NOMO-1 treated with dmso at 0.1 percent for 144 hours (cell line): ENCODE results near the gene NKIRAS1.
"Not testable (repeated sequence)": the region's sequence is repeated elsewhere in the genome, so short reads cannot be mapped to it uniquely, and the experiment has no call there.

Source experiments
- DNase-seq: peaks from one replicate; lab custom pipeline; 2025; ENCODE audit not compliant: unreplicated experiment; lab: John Stamatoyannopoulos, UW

NKIRAS1 gene

DNA sequence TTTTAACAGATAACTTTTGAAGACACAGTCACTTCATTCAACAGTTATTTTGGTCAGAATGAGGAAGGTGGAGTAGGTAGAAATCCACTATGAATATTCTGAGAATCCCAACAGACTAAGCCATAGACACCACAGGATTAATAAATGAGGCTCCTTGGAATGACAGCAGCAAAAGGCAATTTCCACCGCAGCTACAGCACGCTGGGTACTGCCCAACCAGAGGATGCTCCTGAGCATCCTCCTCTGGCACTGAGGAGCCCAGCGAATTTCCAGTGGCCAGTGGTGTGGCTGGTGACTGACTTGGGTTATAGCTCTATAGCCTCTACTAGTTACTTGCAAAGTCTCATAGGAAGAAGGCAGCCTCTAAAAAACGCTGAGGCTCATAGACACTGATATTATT is 24.6 kb upstream of the NKIRAS1 start:
- no peak for DNase-seq

DNA sequence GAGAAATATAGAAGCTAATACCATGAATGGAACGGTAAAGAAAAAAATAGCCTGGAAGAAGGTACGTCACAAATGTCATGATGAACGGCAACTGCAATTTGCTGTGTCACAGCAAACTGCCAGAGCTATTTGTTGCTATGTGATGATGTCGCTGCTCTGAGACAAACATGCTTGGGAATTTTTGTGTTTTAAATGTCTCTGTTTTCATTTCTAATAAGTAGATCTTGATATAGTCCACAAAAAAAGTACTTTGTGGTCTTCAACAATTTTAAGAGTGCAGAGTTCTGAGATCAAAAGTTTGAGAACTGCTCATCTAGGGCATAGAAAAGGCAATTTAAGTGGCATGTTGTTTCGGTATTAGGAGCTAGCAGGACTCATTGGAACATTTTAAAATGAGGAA is 24.0 kb upstream of the NKIRAS1 start:
- DNase-seq, result no peak

DNA sequence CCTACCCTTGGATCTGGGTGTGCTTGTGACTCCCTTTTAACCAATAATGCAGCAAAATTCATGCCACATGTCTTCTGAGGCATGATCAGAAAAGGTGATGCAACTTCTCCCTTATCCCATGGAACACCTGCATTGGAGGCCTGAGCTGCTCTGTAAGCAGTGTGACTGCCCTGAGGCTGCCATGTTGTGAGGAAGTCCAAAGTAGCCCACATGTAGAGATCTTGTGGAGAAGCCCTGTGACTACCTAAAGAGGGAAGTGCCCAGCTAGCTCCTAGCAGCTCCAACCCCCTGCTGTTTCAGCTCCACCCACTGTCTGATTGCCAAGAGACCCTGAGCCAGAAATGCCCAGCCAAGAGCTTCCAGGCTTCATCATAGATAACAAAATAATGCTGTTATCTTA is 21.9 kb upstream of the NKIRAS1 start:
- no peak for DNase-seq

DNA sequence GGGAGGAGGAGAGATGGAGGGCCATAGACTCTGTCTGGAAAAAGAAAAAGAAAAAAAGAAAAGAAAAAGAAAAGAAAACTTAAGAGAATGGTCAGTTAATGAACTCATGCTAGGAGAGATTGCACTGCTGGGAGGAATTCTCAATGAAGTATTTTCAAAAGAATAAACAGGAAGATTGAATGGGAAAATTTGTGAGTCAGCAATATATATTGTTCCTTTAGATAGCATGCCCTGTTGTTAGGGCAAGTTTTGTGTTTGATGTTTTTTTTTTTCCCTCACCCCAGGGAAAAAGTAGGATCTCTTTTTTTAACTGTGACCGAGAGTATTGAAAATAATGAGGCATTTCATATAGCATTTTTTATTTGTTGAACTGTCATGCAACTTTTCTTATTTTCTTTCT is 20.5 kb upstream of the NKIRAS1 start:
- DNase-seq, result no peak

DNA sequence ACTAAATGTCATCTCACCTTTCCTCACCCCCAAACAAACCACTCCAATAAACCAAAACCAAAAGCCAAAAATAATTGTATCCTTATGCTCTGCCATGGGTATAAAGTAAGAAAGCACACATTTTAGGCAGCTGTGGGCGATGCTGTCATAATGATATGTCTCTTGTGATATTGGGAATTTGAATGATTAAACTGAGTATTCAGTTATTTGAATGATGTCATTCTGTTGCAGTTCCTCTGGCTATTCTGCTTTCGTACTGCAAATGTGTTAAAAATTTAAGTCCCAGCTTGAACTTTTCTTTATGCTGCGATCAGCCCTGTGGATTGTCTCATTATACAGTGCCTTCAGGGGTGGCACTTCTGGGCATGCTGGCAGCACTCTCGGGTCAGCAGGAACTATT is 17.5 kb upstream of the NKIRAS1 start:
- no peak for DNase-seq

DNA sequence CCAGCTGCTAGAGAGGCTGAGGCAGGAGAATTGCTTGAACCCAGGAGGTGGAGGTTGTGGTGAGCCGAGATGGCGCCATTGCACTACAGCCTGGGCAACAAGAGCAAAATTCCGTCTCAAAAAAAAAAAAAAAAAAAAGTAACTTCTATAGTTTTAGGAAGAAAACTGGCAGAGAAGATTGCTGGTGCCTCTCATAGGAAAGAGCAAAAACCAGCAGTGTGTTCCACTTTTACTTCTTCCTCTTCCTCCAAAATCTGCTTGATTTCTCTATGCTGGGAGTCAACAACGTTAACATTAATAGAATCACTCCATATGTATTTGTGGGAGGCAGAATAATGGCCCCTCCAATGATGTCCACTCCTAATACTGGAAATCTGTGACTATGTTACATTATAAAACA is 15.8 kb upstream of the NKIRAS1 start:
- no peak for DNase-seq

DNA sequence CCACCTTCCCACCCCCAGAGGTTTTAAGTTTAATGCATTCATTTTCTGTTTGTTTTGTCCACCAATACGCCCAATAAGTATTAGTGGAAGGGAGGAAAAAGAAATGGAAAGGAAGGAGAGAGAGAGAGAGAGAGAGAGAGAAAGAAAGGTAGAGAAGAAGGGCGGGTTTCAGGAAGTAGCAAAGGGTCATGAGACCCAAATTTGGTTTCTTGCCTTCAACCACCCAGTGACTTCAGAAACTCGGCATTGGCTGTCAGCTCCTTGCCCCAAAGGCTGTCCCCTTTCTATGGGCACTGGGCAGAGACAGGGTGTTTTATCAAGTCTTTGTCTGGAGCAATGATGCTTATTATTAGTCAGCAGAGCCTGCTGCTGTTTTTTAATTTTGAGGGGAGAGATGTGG is 14.8 kb upstream of the NKIRAS1 start:
- DNase-seq, result no peak

DNA sequence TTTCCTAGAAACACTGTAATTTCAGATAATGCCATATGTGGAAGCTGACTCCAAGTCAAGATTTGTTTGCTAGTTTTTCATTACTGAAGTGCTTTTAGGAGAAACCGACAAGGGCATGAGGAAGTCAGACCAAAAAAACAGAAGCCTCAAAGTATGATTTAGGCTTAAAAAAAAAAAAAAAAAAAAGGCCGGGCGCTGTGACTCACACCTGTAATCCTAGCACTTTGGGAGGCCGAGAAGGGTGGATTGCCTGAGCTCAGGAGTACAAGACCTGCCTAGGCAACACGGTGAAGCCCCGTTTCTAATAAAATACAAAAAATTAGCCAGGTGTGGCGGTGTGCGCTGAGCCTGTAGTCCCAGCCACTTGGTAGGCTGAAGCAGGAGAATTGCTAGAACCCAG is 11.7 kb upstream of the NKIRAS1 start:
- peak; percentile 19 for DNase-seq

DNA sequence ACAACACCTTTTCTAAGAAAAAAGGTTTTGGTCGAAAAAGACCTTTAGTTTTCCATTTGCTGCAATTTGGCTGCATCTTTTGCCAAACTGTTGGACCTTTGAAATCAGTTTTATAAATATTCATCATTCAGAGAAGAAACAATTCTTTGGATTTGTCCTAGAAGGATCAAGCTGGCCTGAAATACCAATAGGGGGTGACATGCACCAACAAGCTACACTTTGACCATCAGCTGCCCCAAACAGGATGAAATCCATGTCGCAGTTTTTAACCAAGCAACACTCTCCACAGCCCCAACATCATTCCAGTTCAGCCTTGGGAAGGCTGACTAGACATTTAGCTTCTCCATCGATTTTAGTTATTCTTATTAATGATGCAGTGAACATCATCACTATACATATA is 9.9 kb upstream of the NKIRAS1 start:
- DNase-seq, result no peak

DNA sequence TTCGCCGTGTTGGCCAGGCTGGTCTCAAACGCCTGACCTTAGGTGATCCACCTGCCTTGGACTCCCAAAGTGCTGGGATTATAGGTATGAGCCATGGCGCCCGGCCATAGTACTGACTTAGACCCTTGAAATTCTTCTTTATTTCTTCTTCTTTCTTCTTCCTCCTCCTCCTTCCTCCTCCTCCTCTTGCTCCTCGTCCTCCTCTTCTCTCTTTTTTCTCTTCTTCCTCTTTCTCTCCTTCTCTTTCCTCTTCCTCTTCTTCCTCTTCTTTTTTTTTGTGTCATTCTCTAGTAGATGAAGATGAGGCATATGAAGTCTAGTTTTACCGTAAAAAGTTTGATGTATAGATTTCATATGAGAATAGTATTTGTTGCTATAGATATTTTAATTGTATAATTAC is 9.5 kb upstream of the NKIRAS1 start:
- DNase-seq, result no peak

DNA sequence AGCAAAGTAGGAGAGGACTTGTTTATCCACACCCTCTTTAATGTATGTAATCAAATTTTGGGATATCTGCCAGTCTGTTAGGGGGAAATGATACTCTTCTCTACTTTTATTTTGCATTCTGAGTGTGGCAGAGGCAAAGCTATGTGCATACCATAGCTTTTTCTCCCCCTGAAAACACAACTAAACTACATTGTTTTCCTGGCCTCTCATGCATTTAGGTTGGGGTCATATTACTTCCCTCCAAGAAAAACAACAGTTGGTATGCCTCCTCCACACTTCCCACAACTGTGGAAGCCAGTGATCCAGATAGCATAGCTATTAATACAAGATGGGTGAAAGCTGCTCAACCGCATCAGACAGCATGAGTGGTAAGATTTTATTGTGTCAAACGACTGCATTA is 7.0 kb upstream of the NKIRAS1 start:
- DNase-seq, result no peak

DNA sequence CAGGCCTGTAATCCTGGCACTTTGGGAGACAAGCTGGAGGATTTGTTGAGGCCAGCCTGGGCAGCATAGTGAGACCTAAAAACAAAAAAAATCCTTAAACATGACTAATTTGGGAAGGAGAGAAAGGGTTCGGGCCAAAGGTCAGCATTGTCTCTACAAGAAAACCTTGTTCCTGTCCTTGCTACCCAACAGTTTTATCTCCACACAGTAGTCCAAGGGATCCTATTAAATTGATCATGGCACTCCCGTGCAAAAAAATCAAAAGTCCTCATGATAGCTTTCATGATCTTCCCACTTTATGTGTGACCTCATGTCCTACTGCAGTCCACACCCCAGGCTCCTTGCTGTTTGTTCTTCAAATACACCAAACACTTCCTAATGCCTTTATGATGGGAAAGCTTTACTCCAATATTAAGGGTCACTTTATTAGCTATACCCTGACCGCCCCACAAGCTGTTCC is 4.3 kb upstream of the NKIRAS1 start:
- no peak for DNase-seq

DNA sequence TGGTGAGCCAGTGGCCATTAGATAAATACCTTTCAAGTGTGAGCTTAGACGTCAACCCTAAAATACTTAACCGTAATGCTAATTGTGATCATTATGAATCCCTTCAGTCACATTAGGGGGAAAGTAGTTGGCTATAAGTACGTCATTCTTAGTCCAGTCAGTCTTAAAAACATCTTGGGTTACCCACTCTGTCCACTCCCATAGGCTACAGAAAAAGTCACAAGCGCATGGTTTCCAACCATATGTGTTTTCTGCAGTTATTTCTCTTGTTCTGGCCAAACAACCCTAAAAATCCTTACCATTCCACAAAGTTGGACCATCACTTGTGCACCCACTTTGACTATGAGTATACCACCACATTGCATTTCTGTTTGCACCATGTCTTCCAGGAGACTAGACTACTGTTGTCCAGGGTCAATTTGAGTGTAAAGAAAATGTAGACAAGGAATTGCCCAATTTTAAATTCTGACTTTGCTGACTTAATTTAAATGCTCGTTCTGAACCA is 3.4 kb upstream of the NKIRAS1 start:
- no peak for DNase-seq

DNA sequence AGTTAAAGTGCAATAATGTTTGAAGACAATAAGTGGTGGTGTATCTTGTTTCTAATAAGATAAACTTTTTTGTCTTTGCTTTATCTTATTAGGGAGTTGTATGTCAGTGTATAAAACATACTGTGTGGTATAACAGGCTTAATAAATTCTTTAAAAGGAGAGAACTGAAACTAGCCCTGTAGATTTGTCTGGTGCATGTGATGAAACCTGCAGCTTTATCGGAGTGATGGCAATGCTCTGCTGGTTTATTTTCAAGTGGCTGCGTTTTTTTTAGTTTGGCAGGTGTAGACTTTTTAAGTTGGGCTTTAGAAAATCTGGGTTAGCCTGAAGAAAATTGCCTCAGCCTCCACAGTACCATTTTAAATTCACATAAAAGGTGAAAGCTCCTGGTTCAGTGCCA is 2.8 kb upstream of the NKIRAS1 start:
- no peak for DNase-seq

DNA sequence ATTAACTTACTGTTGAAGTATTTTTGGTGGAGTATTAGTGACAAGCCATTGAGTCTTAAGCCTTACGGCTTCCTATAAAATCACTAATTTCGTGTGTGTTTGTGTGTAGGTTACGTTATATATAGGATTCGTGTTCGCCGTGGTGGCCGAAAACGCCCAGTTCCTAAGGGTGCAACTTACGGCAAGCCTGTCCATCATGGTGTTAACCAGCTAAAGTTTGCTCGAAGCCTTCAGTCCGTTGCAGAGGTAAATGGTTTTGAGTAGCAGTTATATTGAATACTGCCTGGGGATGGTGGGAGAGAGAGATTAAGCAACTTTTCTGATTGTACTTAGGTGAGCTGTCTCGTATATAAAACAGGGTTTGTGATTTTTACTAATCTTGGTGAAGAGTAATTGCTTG is 1.5 kb upstream of the NKIRAS1 start:
- DNase-seq, result not testable (repeated sequence)

DNA sequence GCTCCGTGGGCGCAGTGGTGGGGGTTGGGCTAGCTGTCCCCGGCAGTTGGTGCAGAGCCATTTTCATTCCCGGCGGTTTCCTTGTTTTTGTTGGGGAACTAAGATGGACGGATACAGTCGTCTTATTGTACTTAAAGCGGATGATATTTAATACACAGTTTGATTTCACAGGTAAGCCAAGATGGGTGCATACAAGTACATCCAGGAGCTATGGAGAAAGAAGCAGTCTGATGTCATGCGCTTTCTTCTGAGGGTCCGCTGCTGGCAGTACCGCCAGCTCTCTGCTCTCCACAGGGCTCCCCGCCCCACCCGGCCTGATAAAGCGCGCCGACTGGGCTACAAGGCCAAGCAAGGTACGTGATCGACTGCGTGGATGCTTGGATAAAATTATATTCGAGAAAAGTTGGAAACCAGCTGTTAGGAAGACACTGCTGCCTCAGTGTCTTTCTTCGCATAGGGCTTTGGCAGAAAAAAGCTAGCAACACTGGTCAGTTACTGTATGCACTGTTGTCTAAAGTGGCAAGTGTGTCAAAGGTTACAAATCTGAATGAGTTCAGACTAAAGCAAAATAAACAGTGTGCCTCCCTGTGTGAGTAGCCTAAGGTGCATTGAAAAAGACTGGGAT is 1.0 kb upstream of the NKIRAS1 start:
- DNase-seq, result peak; percentile 38

DNA sequence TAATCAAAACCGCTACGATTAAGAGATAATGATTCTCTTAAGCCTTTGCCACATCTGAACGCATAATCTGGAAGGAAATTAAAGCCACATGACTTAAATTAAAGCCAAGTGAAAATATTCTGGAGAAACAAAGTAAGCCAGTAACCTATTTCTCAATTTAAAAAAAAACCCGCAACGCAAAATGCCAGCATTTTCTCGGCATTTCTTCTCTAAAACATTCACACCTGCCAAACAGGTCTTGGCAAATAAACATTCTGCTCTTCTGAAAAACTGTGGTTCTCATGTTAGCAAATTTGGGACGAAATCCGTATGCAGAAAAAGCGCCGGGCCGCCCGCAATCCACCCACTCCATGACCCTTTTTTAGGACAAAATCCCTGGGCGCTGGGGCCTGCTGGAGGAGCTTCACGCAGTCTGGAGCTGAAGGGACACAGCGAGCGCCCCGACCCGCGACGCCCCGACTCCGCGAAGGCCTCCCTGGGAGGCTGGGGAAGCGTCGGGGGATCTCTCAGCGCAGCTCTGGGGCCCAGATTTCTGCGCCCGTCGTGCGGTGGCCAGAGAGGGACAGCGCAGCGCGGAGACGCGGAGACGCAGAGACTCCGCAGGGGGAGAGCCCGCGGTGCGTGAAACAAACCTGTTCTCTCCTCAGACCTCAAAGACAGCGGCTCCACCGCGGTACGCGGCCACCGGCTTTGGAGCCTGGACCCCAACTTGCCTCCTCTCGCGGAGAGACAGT is 471 bp downstream of the NKIRAS1 start:
- no peak for DNase-seq

DNA sequence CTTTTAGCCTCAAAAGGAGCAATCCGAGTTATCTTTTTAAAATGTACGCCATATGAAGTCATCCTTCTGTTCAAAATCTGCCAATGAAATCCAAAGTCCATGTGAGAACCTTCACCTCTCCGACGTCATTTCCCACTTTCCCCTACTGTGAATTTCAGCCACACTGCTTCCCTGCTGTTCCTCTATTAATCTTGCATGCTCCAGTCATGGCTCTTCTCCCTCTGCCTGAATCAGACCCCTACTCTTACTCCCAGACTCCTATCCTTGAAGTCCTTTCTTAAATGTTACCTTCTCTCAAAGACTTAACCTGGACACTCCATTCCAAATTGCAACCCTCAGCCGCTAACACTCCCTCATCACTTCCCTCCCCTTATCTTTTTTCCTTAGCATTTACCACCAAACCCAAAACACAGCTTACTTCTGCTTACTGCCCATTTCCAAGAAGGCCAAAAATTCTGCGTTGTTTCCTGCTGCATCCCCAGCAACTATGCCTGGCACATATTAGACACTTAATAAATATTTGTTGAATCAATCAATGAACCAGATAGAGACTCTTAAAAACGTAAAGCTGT is 1.2 kb downstream of the NKIRAS1 start:
- DNase-seq, result no peak

DNA sequence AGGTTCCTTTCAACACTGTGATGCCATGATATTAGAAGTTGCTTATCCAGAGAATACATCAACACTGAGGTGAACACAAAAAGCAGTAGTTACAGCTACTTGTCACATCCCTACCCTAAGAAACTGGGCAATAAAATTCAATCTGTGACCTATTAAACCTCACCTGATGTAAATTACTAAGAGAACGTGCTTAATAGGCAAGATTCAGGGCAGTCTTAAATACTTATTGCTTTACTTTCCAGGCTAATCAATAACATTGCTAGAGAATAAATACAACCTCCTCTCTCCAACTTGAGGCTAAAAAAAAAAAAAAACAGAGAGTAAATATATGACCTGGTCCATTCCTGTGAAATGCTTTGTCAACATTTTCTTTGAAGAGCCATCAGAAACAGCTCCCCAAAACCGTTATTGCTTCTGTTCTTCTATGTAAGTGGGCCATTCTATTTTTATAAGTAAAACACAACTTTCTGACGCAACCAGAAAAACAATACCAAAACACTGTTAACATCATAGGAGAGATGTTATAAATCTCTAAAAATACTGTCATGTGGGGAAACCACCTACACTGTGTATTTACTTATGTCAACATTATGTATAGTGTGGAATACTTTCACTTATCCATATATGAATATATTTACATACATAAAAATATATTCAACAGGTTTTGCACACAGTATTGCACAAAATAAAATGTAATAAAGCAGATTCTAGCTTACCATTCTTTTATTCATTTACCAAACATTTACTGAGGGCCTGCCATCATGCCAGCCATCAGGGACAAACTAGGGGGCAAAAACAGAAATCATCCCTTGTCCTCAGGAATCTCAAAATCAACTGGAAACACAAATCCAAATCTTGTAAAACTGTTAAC is 2.7 kb downstream of the NKIRAS1 start:
- DNase-seq, result no peak

DNA sequence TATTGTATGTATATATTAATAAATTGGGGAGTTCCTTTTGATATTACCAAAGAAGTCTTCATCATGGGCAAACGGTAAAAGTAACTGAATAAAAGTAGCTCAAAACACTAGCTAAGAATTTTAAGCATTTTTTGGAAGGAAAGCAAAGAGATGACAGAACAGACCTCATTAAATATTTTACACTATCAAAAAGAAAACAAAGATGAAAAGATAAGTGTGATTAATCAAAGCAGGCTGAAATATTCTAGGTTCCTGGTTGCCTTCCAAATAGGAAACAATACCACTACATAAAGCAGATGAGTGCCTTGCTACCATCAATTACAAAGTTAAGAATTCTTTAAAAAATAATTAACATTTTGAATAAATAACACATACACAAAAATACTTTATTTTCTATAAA is 3.6 kb downstream of the NKIRAS1 start:
- DNase-seq, result no peak

DNA sequence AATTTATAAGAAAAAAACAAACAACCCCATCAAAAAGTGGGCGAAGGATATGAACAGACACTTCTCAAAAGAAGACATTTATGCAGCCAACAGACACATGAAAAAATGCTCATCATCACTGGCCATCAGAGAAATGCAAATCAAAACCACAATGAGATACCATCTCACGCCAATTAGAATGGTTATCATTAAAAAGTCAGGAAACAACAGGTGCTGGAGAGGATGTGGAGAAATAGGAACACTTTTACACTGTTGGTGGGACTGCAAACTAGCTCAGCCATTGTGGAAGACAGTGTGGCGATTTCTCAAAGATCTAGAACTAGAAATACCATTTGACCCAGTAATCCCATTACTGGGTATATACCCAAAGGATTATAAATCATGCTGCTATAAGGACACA is 4.5 kb downstream of the NKIRAS1 start:
- not testable (repeated sequence) for DNase-seq
